Endothelial cell (in vitro differentiated cells): ENCODE results near the gene EDIL3. TPM values are rescaled to one million over a fixed set of nuclear protein-coding genes. Genes with fewer than 3 reads are reported as not detected.

Experiments used
- DNase-seq: peaks from one replicate; pipeline ENCODE4 v3.0.0; 2021; ENCODE audit warnings: low spot score
- H3K27ac Mint-ChIP-seq: one replicate; pipeline ENCODE4 v1.8.0; 2021; ENCODE audit warnings: mixed read lengths, inconsistent platforms; ENCODE audit not compliant: unreplicated experiment
- H3K27me3 Mint-ChIP-seq: one replicate; pipeline ENCODE4 v1.8.0; 2021; ENCODE audit warnings: mild to moderate bottlenecking, moderate library complexity, mixed read lengths, inconsistent platforms; ENCODE audit not compliant: unreplicated experiment
- H3K36me3 Mint-ChIP-seq: one replicate; pipeline ENCODE4 v1.8.0; 2021; ENCODE audit warnings: mild to moderate bottlenecking, low read depth, mixed read lengths, inconsistent platforms; ENCODE audit not compliant: unreplicated experiment
- H3K4me1 Mint-ChIP-seq: one replicate; pipeline ENCODE4 v1.8.0; 2021; ENCODE audit warnings: mild to moderate bottlenecking, mixed read lengths, inconsistent platforms; ENCODE audit not compliant: unreplicated experiment
- H3K4me3 Mint-ChIP-seq: one replicate; pipeline ENCODE4 v1.8.0; 2021; ENCODE audit warnings: mild to moderate bottlenecking, mixed read lengths, inconsistent platforms; ENCODE audit not compliant: unreplicated experiment
- H3K9me3 Mint-ChIP-seq: one replicate; pipeline ENCODE4 v1.8.0; 2021; ENCODE audit warnings: mixed read lengths, inconsistent platforms; ENCODE audit not compliant: unreplicated experiment
- total RNA-seq: library from RNA; stranded (reverse); fragmentation: NEBNext Ultra II Directional; extraction: Animal tissue kit (Norgen Biotek cat#: 25700); gene quantifications from one replicate; pipeline ENCODE4 v1.2.1, GENCODE V29; 2021; ENCODE audit not compliant: unreplicated experiment
- TF ChIP-seq, protein P1 (sequence below): fragments of 200-600 bp; sonication (generic); IDR thresholded peaks from one replicate; pipeline ENCODE4 v1.5.0; 2021; ENCODE audit warnings: antibody characterized with exemption; ENCODE audit not compliant: unreplicated experiment

Gene EDIL3
- total RNA-seq, 1 donor from 2014 or later: 74.6 TPM

DNA sequence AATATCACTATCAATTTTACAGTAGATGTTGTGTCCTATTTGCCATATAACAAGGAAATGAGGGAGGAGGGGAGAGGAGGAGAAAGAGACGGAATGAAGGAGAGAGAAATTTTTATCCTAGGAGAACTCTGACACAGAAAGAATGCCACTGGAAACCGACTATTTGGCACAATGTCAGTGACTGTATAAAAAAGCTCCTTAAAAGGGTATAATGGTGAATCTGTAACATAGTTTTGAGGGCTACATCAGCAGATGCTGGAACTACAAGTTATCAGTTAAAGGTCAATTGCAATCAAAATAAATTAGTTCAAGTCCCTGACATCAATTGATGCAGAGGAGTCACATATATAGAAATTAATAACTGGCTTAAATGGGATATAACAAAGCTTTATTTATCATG, 5.7 kb downstream of the EDIL3 start:
- DNase-seq: no peak
- Mint-ChIP-seq H3K4me1 (peaks cover 9% of the 10 kb centered on the region), H3K27ac (no peak overlapping the region), H3K4me3 (no peak overlapping the region), H3K27me3 (peaks cover 4% of the 10 kb centered on the region), H3K9me3 (no peaks in the 10 kb centered on the region), H3K36me3 (no peaks in the 10 kb centered on the region)
- TF ChIP-seq, protein P1, sequence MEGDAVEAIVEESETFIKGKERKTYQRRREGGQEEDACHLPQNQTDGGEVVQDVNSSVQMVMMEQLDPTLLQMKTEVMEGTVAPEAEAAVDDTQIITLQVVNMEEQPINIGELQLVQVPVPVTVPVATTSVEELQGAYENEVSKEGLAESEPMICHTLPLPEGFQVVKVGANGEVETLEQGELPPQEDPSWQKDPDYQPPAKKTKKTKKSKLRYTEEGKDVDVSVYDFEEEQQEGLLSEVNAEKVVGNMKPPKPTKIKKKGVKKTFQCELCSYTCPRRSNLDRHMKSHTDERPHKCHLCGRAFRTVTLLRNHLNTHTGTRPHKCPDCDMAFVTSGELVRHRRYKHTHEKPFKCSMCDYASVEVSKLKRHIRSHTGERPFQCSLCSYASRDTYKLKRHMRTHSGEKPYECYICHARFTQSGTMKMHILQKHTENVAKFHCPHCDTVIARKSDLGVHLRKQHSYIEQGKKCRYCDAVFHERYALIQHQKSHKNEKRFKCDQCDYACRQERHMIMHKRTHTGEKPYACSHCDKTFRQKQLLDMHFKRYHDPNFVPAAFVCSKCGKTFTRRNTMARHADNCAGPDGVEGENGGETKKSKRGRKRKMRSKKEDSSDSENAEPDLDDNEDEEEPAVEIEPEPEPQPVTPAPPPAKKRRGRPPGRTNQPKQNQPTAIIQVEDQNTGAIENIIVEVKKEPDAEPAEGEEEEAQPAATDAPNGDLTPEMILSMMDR: no peak

DNA sequence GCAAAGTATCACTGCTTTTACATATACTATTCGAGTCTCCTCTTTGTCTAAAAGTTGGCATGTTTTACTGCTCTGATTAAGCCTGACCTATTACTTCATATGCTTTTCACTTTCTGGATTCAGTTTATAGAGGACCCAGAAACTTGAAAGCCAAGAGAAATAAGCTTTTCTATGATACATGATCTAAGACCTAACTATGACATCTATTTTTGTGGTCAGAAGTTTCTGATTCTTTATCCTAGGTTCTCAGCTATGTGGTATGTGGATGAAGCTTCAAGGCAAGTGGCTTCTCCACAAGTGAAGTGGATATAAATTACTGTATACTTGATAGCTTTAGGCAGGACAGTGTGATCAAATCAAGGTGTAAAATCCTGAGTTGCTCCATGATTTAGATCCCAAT, 6.3 kb downstream of the EDIL3 start:
- no peak overlapping the region for H3K27ac Mint-ChIP-seq
- TF ChIP-seq, protein P1: no peak
- peaks cover 2% of the 10 kb centered on the region for H3K27me3 Mint-ChIP-seq
- H3K4me3 Mint-ChIP-seq: no peak overlapping the region
- no peak for DNase-seq
- no peaks in the 10 kb centered on the region for H3K36me3 Mint-ChIP-seq
- H3K4me1 Mint-ChIP-seq: peaks cover 9% of the 10 kb centered on the region
- H3K9me3 Mint-ChIP-seq: no peaks in the 10 kb centered on the region

DNA sequence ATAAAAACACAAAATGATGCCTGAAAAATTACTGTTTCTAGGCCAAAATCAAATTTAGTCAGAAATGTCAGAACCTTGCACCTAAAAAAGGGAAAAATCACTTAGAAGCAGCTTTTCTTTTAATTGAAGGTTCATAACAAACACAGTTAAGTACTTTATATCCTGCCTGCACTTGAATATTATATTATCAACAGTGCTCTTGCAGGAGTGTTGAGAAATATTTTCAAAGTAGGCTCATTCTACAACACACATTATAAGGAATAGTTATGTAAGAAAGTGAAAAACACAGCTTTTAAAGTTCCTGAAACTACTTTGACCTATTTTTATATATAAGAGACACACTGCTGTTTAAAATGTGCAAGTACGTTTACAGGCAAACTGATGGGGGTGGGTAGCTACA, 8.3 kb downstream of the EDIL3 start:
- TF ChIP-seq, protein P1: no peak
- no peak overlapping the region for H3K27ac Mint-ChIP-seq
- no peaks in the 10 kb centered on the region for H3K4me1 Mint-ChIP-seq
- H3K27me3 Mint-ChIP-seq: no peaks in the 10 kb centered on the region
- no peaks in the 10 kb centered on the region for H3K9me3 Mint-ChIP-seq
- no peak for DNase-seq
- H3K36me3 Mint-ChIP-seq: no peaks in the 10 kb centered on the region
- H3K4me3 Mint-ChIP-seq: no peak overlapping the region

DNA sequence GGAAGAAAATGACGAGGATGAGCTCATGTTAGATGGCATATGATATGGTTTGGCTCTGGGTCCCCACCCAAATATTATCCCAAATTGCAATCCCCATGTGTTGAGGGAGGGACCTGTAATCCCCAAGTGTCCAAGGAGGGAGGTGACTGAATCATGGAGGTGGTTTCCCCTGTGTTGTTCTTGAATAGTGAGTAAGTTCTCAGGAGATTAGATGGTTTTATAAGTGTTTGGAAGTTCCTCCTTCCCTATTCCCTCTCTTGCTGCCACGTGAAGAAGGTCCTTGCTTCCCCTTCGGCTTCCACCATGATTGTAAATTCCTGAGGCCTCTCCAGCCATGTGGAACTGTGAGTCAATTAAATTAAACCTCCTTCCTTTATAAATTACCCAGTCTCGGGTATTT, 10.1 kb downstream of the EDIL3 start:
- H3K27ac Mint-ChIP-seq: no peak overlapping the region

DNA sequence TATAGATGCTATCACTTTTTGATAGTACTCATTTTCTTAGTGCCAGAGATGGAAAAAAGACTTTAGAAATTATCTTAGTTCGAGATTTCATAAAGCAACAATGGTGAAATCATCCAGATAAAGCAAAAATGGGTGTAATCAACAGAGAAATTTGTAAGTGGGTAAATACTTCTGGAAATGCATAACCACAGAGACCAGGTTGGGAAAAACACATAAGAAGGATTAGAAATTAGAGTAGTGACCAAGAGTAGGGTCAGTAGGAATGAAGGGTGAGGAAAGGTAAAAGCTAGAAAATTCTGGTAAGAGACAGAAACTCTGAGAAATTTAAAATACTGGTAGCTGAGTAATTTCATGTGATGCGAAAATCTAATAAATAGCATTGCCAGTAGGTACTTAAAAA, 11.2 kb downstream of the EDIL3 start:
- Mint-ChIP-seq H3K4me3 (no peak overlapping the region), H3K4me1 (no peaks in the 10 kb centered on the region), H3K27ac (no peak overlapping the region), H3K9me3 (no peaks in the 10 kb centered on the region), H3K27me3 (no peaks in the 10 kb centered on the region), H3K36me3 (no peaks in the 10 kb centered on the region)
- TF ChIP-seq, protein P1: no peak
- DNase-seq: no peak

More for the DNA sequence above, 10.1 kb downstream of the EDIL3 start:
- no peaks in the 10 kb centered on the region for H3K4me1 Mint-ChIP-seq
- no peaks in the 10 kb centered on the region for H3K9me3 Mint-ChIP-seq
- H3K4me3 Mint-ChIP-seq: no peak overlapping the region
- no peaks in the 10 kb centered on the region for H3K36me3 Mint-ChIP-seq
- DNase-seq: no peak
- TF ChIP-seq, protein P1: no peak
- no peaks in the 10 kb centered on the region for H3K27me3 Mint-ChIP-seq
